Breast epithelium (tissue), 3 donors: ENCODE measurements around the gene GATB.

Experiments
- CTCF ChIP-seq, 3 donors: fragments of 450-650 bp; IDR thresholded peaks; one replicate each; pipeline ENCODE4 v1.5.1; 2016 to 2017; ENCODE audit warnings: antibody characterized with exemption in 3 of 3, mild to moderate bottlenecking in 3 of 3, moderate library complexity in 3 of 3
- POLR2A ChIP-seq: fragments of 450-650 bp; IDR thresholded peaks from one replicate; pipeline ENCODE4 v1.6.1; 2016; ENCODE audit warnings: antibody characterized with exemption, mild to moderate bottlenecking, moderate library complexity
- POLR2AphosphoS5 ChIP-seq, 3 donors: sonication (generic); formaldehyde crosslinking; IDR thresholded peaks; one replicate each; pipeline ENCODE4 v1.6.1; 2017; ENCODE audit warnings: antibody characterized with exemption in 3 of 3

DNA sequence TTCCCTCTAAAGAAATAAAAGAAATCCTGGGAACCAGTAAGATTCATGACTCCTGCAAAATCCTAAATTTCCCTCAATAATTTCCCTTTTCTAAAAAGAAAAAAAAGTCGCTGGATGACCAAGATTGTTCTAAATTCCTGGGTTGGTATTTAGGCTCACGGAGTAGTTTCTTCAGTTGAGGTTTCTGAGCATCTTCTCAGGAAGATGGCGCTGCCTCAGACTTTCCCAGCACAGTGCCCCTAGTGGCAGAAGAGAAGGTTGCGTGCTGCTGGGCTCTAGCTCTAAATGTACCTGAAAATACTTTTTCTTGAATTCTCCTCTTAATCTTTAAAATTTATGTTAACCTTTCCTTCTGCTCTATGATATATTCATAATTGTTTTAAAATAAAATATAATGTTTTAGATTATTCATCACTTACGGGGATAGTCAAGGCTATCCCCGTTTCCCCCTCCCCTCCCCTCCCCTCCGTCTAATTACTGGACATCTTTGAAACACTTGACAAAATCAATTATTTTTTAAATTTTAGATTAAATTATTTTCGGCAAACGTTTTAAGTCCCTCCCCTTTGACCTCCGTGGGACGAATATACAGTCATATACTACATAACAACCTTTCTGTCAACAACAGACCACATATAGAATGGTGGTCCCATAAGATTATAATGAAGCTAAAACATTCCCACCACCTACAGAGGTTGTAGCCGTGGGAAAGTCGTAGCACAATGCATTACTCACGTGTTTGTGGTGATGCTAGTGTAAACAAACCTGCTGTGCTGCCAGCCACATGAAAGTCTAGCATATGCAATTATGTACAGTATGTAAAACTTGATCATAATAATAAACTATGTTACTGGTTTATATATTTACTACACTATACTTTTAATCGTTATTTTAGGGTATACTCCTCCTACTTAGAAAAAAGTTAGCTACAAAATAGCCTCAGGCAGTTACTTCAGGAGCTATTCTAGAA lies 41.0 kb upstream of the GATB start:
- TF ChIP-seq CTCF (IDR thresholded peaks at IDR 0.05) (peak in 2 of 3 donors; percentile 33 to 34), POLR2A (no peak), POLR2AphosphoS5 (IDR thresholded peaks at IDR 0.05) (no peak)
